HG03097 (cell line): ENCODE results near the gene GUK1.

Experiments used
- ATAC-seq: cut with Tn5 transposase; IDR thresholded peaks from one replicate; pipeline ENCODE4 v1.9.1; 2021; ENCODE audit not compliant: unreplicated experiment, low FRiP score

GUK1 gene

GRCh38 chr1:228139931-228140723, at the start of gene GUK1:
GUK1 (plus strand) TSS chr1:228140279; CDS start chr1:228140303, 24 bp downstream.
- peak; percentile 86 for ATAC-seq

- ATAC-seq = no peak
These were observed 49.4 kb upstream of the GUK1 start for GRCh38 chr1:228090613-228091081.

- ATAC-seq = no peak
These were observed 49.0 kb upstream of the GUK1 start for GRCh38 chr1:228091084-228091483.

GRCh38 chr1:228092342-228093049, 47.6 kb upstream of the GUK1 start:
- ATAC-seq = no peak

GRCh38 chr1:228093050-228093906, 46.8 kb upstream of the GUK1 start:
- ATAC-seq = no peak

- ATAC-seq = no peak
These were observed 45.6 kb upstream of the GUK1 start for GRCh38 chr1:228094432-228095016.

- ATAC-seq = no peak
These were observed 44.9 kb upstream of the GUK1 start for GRCh38 chr1:228095161-228095560.

GRCh38 chr1:228095938-228096337, 44.1 kb upstream of the GUK1 start:
- no peak for ATAC-seq

- ATAC-seq = no peak
These were observed 43.4 kb upstream of the GUK1 start for GRCh38 chr1:228096416-228097332.

GRCh38 chr1:228097333-228098081, 42.6 kb upstream of the GUK1 start:
- ATAC-seq = no peak

GRCh38 chr1:228098323-228098931, 41.7 kb upstream of the GUK1 start:
- ATAC-seq = no peak

GRCh38 chr1:228099331-228099732, 40.7 kb upstream of the GUK1 start:
- no peak for ATAC-seq

GRCh38 chr1:228100822-228101613, 39.1 kb upstream of the GUK1 start:
- no peak for ATAC-seq

GRCh38 chr1:228101614-228101993, 38.5 kb upstream of the GUK1 start:
- no peak for ATAC-seq

- peak; percentile 14 for ATAC-seq
These were observed 37.9 kb upstream of the GUK1 start for GRCh38 chr1:228101994-228102790.

GRCh38 chr1:228102791-228103620, 37.1 kb upstream of the GUK1 start, which contains the start of gene C1orf35:
C1orf35 (minus strand) TSS chr1:228103325; CDS start chr1:228103227, 98 bp downstream.
- ATAC-seq = peak; percentile 62
